Kidney epithelial cell (primary cell): ENCODE data around the gene FLT1. TPM values are rescaled to one million over a fixed set of nuclear protein-coding genes. Genes with fewer than 3 reads are reported as not detected.

Source experiments
- DNase-seq: peaks from one replicate; pipeline ENCODE4 v3.0.0-alpha.2; 2010; ENCODE audit warnings: low read depth
- H3K27me3 ChIP-seq: 2 replicates; pipeline ENCODE4 v1.6.0; 2011; ENCODE audit warnings: low read length; ENCODE audit not compliant: control insufficient read depth, insufficient read depth
- H3K36me3 ChIP-seq: 2 replicates; pipeline ENCODE4 v1.5.1; 2011; ENCODE audit warnings: low read length; ENCODE audit not compliant: control insufficient read depth, insufficient read depth
- H3K4me3 ChIP-seq: 2 replicates; pipeline ENCODE4 v1.5.1; 2011; ENCODE audit warnings: low read depth, mild to moderate bottlenecking, control low read depth, low read length
- CTCF ChIP-seq: IDR thresholded peaks from 2 replicates; pipeline ENCODE4 v1.5.1; 2011; ENCODE audit warnings: mild to moderate bottlenecking, moderate library complexity, low read length, control low read depth, inconsistent platforms; ENCODE audit not compliant: insufficient read depth, poor library complexity, severe bottlenecking
- total RNA-seq: library from RNA; depleted of rRNA; stranded (reverse); fragments of >200 nt; gene quantifications from 2 replicates; pipeline ENCODE4 v1.2.3, GENCODE V29; 2015

The FLT1 gene
- total RNA-seq, 1 donor from 2014 or later: 0.96 TPM

GRCh38 chr13:28470296-28470695, 24.6 kb downstream of the FLT1 start:
- Histone ChIP-seq H3K4me3 (no peak overlapping the region), H3K27me3 (no peaks in the 10 kb centered on the region), H3K36me3 (no peaks in the 10 kb centered on the region)
- DNase-seq: no peak
- no peak for TF ChIP-seq CTCF

- H3K4me3 ChIP-seq: no peak overlapping the region
- no peaks in the 10 kb centered on the region for H3K27me3 ChIP-seq
- TF ChIP-seq CTCF: no peak
- H3K36me3 ChIP-seq: no peaks in the 10 kb centered on the region
- DNase-seq: no peak
These were observed 25.6 kb downstream of the FLT1 start for GRCh38 chr13:28469316-28469715.

GRCh38 chr13:28468023-28468915, 26.7 kb downstream of the FLT1 start:
- Histone ChIP-seq H3K36me3 (no peaks in the 10 kb centered on the region), H3K27me3 (no peaks in the 10 kb centered on the region), H3K4me3 (no peak overlapping the region)
- no peak for TF ChIP-seq CTCF
- DNase-seq: no peak

- no peak overlapping the region for H3K4me3 ChIP-seq
- H3K36me3 ChIP-seq: no peaks in the 10 kb centered on the region
- no peaks in the 10 kb centered on the region for H3K27me3 ChIP-seq
- no peak for DNase-seq
- no peak for TF ChIP-seq CTCF
These were observed 27.9 kb downstream of the FLT1 start for GRCh38 chr13:28467034-28467433.

- TF ChIP-seq CTCF: no peak
These were observed 28.8 kb downstream of the FLT1 start for GRCh38 chr13:28466151-28466550.

GRCh38 chr13:28464861-28465460, 30.0 kb downstream of the FLT1 start:
- no peaks in the 10 kb centered on the region for H3K27me3 ChIP-seq
- no peak overlapping the region for H3K4me3 ChIP-seq
- no peak for DNase-seq
- no peaks in the 10 kb centered on the region for H3K36me3 ChIP-seq
- no peak for TF ChIP-seq CTCF

More at GRCh38 chr13:28466151-28466550, 28.8 kb downstream of the FLT1 start:
- no peak for DNase-seq
- Histone ChIP-seq H3K4me3 (no peak overlapping the region), H3K27me3 (no peaks in the 10 kb centered on the region), H3K36me3 (no peaks in the 10 kb centered on the region)
